ENCODE results near the gene SLC38A9.
"Not testable (repeated sequence)": the region's sequence is repeated elsewhere in the genome, so short reads cannot be mapped to it uniquely, and the experiment has no call there.

SLC38A9 gene, protein sequence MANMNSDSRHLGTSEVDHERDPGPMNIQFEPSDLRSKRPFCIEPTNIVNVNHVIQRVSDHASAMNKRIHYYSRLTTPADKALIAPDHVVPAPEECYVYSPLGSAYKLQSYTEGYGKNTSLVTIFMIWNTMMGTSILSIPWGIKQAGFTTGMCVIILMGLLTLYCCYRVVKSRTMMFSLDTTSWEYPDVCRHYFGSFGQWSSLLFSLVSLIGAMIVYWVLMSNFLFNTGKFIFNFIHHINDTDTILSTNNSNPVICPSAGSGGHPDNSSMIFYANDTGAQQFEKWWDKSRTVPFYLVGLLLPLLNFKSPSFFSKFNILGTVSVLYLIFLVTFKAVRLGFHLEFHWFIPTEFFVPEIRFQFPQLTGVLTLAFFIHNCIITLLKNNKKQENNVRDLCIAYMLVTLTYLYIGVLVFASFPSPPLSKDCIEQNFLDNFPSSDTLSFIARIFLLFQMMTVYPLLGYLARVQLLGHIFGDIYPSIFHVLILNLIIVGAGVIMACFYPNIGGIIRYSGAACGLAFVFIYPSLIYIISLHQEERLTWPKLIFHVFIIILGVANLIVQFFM

DNA sequence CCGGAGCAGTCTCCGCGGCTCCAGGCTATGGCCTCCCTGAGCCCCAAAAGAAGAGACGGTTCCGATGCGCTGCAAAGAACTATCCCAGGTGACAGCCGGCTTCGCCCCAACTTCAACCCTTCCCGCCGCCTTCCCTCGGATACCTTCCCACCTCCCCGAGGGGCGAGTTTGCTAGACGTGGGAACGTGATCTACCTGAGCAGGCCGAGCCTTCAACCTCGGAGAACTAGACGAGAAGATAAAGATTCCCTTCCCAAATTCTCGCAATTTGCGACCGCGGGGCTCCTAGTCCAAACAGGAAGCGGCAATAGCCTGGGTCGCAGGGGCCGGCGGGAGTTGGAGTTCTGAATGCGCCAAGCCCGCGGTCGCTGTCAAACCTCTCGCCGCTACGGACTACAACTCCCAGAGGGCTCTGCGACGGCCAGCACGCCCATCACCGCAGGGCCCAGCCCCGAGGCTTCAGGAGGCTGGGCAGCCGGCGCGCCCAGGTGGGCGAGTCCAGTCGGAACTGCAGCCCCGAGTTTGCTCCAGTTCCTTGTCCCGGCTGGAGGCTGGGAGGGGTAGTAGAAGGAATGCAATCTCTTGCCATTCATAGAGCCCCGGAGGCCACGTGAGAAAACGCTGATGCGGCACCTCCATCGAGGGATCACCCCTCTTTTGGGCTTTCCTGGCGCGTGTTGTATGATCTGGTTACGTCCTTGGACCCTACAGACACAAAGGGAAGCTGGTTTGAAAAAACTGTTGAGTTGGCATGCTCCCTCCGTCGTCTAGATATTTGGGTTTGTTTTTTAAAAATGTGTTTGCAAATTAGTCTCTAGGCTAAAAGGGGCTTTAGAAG lies at the start of gene SLC38A9:
TSS of gene SLC38A9 (minus strand) at position 302 of the 837 bp plus-strand sequence. CDS start 14,366 bp downstream, outside the sequence.
- DNase-seq: peak; percentile 83

DNA sequence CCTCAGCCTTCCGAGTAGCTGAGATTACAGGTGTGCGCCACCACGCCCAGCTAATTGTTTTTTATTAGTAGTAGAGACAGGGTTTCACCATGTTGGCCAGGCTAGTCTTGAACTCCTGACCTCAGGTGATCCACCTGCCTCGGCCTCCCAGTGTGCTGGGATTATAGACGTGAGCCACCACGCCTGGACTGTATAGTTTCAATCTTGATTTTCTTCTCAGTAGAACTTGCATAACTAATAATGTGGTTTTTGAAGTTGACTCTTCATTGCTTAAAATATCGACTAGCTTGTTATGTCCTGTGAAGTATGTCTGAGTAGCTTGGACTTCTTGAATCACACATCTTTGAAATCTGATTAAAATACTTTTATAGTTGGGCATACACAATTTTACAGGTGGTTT lies 49.6 kb upstream of the SLC38A9 start:
- DNase-seq: not testable (repeated sequence)

DNA sequence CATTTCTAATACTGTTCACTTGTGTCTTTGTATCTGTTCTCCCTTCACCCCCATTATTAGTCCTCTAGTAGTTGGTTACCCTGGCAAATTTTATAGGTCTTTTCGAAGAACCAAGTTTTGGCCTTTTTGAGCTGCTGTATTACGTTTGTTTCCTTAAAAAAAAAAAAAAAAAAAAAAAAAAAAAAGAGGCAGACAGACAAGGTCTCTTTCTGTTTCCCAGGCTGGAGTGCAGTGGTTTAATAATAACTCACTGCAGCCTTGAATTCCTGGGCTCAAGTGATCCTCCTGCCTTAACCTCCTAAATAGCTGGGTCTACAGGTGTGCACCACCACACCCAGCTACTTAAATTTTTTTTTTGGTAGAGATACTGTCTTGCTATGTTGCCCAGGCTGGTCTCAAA lies 46.6 kb upstream of the SLC38A9 start:
- no peak for DNase-seq

DNA sequence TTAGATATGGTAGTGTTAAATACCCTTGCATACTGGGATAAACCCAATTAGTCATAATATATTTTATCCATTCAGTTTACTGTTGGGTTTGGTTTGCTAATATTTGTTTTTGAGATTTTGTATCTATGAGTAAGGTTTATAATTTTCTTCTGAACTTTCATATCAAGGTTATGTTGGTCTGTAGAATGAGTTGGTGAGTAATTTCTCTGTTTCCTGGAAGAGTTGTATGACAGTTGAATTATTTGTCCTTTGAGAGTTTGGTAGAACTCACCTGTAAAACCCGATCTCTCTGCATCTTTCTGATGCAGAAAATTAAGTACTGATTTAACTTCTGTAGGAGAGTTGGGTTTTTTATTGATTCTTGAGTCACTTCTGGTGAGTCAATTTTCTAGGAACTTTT lies 46.1 kb upstream of the SLC38A9 start:
- no peak for DNase-seq

DNA sequence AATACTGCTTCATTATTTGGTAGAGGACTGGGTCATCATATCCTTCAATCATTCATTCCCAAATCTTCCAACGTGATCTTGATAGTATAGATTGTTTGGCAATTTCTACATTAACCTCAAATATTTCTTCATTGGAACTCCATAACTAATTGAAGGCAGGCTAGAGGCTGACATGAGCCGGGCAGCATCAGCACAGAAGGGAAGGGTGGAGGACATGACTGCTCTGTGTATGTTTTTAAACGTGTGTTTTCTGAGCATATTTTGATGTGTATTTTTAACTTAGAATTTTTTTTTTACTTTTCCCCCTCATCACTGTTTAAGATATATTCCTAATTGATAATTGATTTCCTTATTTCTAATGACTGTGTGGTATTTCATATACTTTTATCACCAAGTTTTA lies 38.4 kb upstream of the SLC38A9 start:
- DNase-seq: no peak

DNA sequence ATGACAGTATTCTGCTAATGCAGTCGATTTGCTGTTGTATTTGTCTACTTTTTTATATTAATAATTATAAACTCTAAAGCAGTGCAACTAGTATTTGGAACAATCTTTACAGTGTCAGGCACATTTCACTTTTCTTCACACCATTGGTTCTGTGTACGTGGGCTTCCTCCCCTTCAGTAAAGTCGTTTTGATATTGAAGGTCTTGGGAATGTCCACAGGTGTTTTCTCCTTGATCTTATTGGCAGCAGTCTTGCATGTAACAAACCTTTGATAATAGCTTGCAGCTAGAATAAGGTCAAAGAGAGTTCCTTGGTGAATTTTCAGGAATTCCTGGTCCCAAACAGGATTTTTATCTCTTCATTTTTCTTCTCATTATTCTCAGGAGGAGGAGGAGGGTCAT lies 37.9 kb upstream of the SLC38A9 start:
- DNase-seq: no peak

DNA sequence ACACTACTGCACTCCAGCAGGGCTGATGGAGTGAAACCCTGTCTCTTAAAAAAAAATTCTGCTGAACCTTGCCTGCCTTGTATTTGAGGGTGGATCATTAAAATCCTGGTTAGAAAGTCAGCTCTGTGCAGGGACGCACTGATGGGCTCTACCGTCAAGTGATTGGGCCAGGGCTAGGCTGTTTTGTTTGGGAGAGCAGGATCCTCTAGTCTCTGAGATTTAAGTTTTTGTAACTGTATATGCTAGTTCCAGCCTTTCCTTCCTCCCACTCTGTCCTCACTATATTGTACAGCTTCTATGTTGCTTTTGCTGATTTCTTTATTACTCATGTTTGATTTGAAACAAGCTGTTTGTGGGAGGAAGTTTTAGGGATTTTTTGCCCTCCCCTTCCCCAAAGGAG lies 37.3 kb upstream of the SLC38A9 start:
- no peak for DNase-seq

DNA sequence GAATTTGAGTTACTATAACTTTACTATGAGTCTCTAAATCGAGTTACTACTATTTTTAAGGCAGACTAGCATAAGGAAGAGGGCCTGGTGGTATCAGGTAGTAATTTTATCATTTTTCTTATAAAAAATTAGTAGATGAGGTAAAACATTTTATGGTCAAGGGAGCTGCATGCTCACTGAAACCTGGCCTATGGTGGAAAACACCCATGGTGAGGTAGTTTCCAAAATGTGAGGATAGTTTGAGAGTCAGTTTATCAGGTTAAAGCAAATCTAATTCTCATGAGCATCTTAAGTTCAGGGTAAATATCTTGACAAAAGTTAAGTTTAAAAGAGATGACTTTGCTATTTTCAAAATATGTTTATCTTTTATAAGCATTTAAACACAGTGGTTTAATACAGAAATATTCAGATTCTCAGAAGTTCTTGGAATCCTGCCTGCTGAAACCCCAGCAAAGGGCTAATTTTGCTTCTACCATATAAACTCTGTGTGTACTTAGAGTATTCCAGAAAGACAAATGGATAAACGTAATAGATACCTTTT lies 35.7 kb upstream of the SLC38A9 start:
- no peak for DNase-seq

DNA sequence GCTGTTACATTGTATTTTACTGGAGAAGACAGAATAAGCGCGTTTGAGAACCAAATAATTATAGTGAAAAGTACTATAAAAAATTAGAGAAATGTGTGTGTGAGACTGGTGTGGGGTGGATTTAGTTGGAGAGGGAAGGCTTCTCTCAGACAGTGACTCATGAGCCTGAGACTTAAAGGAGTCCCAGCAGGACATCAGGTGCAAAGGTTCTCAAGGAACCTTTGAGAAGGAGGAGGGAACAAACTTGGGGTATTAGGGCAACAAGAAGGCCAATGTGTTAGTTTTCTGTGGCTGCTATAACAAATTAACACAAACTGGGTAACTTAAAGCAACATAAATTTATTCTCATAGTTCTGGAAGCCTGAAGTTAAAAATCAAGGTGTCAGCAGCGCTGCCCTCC lies 30.7 kb upstream of the SLC38A9 start:
- DNase-seq: no peak

DNA sequence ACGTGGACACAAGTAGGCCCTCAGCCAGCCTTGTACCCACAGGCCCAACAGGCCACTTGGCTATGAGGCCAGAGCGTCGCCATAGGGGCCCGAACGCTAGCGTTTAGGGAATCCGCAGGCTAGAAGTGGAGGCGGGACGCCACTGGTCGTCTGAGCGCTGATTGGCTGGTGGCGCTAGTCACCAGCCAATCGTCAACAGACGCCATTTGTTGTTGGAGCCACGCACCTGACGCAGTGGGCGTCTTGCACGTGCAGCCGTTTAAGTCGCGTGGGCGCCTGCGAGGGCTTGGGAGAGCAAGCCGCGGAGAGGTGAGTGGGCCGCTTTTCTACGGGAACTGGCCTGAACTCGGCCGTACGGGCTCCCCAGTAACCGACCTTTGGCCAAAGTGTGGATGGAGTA lies 25.7 kb upstream of the SLC38A9 start, which contains the start of gene DDX4:
TSS of gene DDX4 (plus strand) at position 269 of the 400 bp plus-strand sequence. CDS start 903 bp downstream, outside the sequence.
- no peak for DNase-seq

DNA sequence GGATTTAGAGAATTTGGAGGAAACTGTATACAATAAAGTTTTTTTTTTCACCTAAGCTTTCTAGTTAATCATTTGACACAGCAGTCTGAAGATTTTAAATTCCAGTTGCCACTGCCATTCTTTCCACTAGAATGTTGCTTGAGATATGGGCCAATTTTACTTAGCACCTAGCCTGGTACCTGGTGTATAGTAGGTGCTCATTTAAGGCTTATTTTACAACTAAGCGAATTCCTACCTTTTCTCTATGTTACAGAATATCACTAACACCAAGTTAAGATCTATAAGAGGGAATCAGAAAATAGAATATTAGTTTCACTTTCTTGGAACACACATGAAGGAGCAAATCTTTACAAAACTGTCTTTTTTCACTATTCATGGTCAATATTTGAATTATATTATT lies 22.5 kb upstream of the SLC38A9 start:
- no peak for DNase-seq

DNA sequence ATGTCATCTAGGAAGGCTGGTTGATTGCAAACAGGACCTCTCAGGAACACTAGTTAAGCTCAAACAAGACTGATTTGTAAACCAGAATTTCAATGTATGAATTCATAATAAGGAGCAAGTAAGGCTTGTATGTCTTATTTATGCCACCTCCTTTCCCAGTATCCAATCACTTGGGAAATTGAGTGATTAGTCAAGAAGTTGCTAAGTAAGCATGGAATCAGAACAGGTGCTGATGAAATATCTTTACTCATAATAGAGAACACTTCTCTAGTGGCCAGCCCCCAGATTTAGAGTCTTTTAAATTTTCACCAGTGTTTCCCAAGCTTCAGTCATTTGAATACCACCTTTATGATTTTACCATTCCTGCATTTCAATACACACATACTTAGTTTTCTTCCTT lies 20.5 kb upstream of the SLC38A9 start:
- DNase-seq: no peak

DNA sequence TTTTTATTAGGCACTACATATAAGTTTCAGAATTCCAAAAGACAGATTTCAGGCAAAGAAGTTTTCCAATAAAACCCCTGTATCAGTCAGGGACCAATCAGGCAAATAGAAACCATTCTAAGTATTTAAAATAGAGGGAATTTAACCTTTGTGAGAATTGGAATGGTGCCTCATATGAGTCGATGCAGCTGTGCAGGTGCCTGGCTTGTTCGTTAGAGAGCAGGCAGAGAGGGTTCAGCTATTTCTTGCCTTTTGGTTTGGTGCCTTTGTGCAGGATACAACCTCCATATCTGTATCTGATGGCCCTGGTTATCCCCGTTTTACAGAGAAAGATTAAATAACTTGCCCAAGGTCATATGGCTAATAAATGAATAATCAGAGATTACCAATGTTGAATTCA lies 19.7 kb upstream of the SLC38A9 start:
- DNase-seq: no peak

DNA sequence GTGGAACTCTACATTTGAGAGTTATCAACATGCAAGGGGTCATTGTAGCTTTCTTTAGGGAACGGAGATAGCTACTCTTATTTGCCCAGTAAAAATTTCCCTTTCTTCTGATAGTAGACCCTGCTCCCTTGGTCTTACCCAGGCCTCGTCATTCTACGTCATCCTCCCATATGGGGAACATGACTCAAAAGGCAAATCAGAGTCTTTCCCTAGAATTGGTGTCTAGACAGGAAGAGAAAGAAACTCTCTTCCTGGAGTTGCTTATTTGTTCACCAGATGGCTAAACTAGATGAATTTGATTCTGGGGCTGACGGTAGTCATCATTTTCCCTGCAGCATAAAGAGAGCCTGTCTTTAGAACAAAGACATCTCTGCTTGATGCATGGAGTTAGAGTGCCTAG lies 12.2 kb upstream of the SLC38A9 start:
- no peak for DNase-seq

DNA sequence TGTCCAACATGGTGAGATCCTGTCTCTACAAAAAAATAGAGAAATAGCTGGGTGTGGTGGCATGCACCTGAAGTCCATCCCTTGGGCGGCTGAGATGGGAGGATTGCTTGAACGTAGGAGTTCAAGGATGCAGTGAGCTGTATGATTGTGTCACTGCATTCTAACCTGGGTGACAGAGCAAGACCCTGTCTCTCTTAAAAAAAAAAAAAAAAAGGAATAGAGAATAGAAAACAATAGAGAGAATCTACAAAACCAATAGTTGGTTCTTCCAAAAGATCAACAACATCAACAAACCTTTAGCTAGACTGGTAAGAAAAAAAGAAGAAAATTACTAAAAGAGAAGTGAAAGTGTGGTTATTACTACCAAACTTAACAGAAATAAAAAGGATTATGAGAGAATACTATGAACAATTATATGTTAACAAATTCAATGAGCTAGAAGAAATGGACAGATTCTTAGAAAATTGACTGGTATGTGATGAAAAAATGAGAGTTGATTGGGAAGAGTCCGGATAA lies 8.1 kb upstream of the SLC38A9 start:
- no peak for DNase-seq

DNA sequence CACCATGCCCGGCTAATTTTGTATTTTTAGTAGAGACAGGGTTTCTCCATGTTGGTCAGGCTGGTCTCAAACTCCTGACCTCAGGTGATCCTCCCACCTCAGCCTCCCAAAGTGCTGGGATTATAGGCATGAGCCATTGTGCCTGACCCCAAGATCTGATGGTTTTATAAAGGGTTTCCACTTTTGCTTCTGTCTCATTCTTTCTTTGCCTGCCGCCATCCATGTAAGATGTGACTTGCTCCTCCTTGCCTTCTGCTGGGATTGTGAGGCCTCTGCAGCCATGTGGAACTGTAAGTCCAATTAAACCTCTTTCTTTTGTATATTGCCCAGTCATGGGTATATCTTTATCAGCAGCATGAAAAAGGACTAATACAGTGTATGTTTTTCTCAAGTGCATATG lies 6.9 kb upstream of the SLC38A9 start:
- not testable (repeated sequence) for DNase-seq

DNA sequence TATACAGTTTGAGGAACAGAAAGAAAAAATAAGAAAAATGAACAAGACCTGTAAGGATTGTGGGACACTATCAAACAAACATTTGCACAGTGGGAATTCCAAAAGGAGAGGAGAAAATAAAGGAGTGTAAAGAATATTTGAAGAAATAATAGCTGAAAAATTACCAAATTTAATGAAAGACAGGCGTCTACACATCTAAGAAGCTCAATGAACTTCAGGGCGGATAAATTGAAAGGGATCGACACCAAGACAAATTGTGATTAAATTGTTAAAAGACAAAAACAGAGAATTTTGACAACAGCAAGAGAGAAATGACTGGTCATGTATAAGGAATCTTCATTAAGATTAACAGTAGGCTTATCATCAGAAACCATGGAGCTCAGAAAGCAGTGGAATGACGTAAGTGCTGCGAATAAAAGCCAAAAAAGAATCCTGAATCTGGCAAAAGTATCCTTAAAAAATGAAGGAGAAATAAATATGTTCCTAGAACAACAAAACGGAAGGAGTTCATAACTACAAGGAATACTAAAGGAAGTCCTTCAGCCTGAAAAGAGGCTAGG lies 3.5 kb upstream of the SLC38A9 start:
- no peak for DNase-seq

DNA sequence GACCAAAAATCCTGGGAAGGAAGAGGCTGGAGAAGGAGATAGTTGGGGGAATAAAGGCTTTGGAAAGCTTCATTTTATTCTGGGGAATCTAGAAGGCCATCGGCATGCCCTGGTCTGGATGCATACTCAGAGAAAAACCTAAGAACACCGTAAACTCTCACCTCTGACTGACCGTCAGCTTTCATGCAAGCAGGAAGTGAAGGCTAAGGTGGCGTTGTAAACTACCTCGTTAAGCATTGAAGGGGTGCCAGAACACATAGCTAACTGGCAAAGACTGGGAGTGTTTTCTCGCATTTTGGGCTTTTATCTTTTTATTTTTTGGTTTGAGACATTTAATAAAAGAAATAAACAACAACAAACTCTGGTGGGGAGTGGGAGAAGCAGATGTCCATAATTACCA lies 2.6 kb upstream of the SLC38A9 start:
- DNase-seq: no peak

DNA sequence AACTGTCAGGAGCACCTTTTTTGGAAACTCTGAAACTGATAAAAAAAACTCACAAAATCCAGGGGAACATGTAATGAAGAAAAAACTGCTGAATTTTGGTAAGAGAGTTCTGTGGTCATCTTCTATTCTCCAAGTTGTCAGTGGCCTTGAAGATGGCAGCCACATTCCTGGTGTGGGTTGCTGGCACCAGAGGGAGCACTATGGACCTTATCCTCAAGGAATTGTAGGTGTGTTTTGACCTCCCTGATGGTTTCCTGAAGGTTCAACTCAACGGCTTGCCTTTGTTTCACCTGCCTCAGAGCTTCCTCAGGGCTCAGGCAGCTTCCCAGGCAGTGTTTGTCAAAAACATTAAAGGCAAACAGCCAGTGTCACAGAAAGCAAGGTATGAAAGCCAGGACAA lies 2.2 kb upstream of the SLC38A9 start:
- no peak for DNase-seq

DNA sequence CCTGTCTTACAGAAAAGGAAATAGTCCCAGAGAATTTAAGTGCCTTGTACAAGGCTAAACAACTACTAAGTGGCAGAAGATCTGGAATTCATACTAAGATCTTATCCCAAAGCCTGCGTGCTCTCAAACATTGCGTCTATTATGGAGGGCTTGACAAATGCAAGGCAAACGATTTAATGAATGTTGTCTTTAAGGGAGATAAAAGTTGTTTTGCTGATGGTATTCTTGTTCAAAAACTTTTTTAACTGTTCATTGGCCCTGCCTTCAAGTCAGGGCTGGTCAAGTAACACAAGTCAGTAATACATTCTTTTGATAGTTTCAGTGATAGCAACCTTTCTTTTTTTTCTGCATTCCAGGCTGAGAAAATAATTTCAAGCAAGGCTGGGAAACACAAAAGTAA lies 1.7 kb upstream of the SLC38A9 start:
- DNase-seq: no peak

DNA sequence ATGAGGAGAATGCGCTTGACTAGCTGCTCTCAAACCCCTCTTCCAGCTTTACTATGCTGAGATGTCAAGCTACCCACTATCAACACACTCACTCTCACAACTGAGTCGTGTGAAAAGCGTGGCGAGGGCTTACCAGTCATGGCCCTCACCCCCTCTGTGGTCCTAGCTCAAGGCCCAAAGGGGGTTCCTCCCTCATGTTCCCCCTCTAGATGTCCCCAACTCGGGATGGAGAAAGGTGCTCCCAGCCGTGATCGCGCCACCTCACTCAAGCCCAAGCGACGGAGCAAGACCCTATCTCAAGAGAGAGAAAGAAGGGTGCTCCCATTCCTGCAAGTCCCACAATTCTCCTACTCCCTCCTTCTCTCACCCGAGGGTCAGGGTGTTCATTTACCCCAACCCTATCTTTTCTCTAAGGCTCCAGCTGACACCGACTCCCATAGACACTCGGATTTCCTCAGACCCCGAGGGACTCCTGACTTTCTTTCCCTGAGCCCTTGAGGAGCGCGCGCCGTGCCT lies 559 bp downstream of the SLC38A9 start:
- DNase-seq: no peak

DNA sequence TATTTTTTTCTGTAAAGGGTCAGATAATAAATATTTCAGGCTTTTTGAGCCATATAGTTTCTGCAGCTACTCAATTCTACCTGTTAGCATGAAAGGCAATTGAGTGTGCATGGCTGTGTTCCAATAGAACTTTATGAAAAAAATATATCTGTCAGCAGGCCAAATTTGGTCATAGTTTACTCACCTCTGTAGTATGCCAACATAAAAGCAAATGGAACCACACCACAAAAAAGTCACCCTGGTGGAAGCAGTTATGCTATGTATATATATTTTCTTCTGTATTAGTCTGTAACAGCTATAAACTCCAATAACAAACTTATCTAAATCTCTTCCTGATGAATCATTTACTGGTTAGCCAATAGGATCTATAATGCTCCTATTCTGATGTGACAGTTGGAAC lies 3.4 kb downstream of the SLC38A9 start:
- no peak for DNase-seq

DNA sequence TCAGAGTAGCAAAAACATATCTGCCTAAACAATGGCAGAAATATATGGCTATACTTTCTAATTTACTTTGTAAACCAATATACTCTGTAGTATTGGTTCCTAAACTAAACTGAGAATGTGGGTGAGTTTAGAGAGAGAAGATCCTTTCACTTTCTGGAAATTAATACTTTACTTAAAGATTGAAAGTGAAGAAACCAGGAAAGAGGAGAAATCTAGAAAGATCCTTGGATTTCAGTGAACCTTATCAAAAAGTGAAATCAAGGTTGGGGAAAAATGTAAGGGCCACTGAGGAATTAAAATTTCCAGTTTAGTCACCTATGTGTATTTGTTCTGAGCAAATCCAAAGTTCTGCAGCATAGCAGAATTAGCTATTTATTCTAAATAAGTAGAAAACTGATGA lies 5.9 kb downstream of the SLC38A9 start:
- DNase-seq: no peak

All from GOT3 (cell line).